Right ventricle myocardium superior (tissue), 1 donor: ENCODE measurements around the gene RPS13. TPM values are rescaled to one million over a fixed set of nuclear protein-coding genes. Genes with fewer than 3 reads are reported as not detected.
"Not testable (repeated sequence)": the region's sequence is repeated elsewhere in the genome, so short reads cannot be mapped to it uniquely, and the experiment has no call there.

Experiments
- ATAC-seq: fragments of 200-7000 bp; cut with Tn5 transposase; one replicate; pipeline ENCODE4 v1.9.1; 2020; ENCODE audit warnings: mild to moderate bottlenecking; ENCODE audit not compliant: poor library complexity
- DNase-seq: peaks from one replicate; pipeline ENCODE4 v3.0.0-alpha.2; 2020
- intact Hi-C: fragments of 100-400 bp; cut with DNase I; formaldehyde crosslinking; loops from one replicate; pipeline ENCODE4 v1.11.2; 2022
- long read RNA-seq: library from polyadenylated mRNA; unstranded; transcript quantifications from one replicate; pipeline ENCODE4 v2.0.0, GENCODE V29; 2021
- total RNA-seq: library from RNA; stranded (reverse); fragmentation: NEBNext Ultra II Directional; extraction: Animal tissue kit (Norgen Biotek cat#: 25700); gene quantifications from one replicate; pipeline ENCODE4 v1.2.1, GENCODE V29; 2021
- donor health status: DM: no; HTN: yes; CAD: no; lungs with severe emphysema.

The RPS13 gene
- total RNA-seq = 759 TPM
- long read RNA-seq, transcript RPS13-202 (6 exons, 646 nt) = major isoform, 368 of 377 reads
- long read RNA-seq, partial matches to known transcripts = 0 of 377 reads
- long read RNA-seq, other reads (novel, unspliced or antisense) = 2 of 377 reads

DNA sequence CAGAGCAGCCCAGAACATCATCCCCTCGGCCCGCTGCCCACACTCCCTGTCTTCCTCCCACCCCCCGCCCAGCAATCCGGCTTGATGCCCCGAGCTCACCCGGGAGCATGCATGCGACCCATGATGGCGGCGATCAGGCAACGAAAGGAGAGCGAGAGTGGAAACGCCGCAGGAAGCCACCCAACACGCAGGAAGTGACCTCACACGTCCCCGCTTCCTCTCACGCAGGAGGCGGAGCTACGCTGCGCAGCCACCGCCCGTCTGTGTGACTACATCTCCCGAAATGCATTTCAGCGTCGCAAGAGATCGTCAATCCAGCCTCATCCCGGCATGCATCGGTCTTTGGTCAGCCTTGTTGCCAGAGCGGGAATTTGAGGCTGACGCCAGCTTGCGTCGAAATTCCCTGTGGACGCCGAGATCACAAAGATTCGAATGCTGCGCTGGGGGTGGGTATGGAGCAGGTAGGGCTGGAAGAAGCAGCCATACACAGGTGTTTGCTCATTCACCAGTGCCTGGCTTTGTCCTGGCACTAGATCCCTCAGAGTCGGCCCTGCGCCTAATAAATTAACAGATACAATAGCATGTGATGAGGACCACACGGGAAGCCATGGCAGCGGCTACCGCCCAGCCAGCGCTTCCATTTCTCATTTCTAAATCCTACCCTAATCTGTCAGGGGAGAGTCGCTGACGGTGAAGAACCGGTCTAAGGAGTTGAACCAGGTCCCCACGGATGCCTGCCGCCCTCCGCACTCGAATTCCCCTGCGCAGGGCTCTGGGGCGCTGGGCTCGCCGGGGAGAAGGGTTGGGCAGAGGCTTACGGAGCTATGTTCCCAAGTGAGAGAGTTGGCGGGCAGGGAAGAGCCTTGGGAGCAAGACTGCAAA is at the start of gene RPS13:
Gene RPS13 (minus strand): TSS at position 148 of the 882 bp plus-strand sequence. CDS start 26 bp downstream, at position 122.
- ATAC-seq = peak; percentile 99
- DNase-seq = peak; percentile 98
- intact Hi-C loops = no loop called here

DNA sequence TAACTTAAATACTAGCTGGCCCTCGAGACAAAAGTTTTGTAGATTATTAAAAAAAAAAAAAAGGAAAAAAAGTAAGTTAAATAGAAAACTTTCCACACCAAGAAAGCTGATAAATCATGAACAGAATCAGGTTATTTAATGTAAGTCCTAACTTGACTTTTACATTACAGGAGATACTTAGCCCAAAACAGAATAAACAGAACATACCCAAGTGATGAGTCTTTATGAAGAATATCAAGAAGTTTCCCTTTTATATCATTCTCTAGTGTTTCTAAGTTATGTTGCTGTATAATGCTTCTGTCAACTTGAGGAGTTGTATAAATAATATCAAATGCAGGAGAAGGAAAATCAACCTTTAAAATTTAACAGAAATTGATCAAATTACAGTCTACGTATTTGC is 44.5 kb upstream of the RPS13 start:
- intact Hi-C loops = no loop called here
- DNase-seq (no peak), ATAC-seq (no peak)

DNA sequence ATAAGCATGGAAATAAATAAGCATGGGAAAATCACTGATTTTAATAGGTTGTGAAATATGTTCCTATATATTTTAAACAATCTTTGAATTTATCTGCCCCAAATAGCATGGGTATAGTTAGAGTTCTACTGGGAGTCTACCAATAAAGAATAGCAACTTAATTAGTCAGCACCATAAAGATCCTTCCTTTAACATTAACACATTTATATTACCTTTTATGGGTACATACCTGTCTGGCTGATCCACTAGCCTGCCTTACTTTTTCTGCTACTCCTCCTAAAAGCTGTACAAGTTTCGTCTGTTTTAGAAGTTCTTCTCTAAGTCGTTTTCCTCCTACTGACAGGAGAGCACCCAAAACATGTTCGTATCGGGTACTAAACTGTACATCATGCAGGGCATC is 39.8 kb upstream of the RPS13 start:
- DNase-seq (no peak), ATAC-seq (no peak)
- intact Hi-C loops = no loop called here

DNA sequence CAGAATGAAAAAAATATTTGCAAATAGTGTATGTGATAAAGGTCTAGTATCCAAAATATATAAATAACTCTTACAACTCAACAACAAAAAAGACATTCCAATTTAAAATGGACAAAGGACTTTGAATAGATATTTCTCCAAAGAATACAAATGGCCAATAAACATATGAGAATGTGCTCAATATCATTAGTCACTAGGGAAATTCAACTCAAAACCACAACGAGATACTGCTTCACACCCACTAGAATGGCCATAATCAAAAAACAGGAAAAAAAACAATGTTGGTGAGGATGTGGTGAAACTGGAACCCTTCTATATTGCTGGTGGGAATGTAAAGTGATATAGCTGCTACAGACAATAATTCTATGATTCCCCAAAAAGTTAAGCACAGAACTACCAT is 38.6 kb upstream of the RPS13 start:
- intact Hi-C loops = no loop called here
- ATAC-seq (no peak), DNase-seq (no peak)

DNA sequence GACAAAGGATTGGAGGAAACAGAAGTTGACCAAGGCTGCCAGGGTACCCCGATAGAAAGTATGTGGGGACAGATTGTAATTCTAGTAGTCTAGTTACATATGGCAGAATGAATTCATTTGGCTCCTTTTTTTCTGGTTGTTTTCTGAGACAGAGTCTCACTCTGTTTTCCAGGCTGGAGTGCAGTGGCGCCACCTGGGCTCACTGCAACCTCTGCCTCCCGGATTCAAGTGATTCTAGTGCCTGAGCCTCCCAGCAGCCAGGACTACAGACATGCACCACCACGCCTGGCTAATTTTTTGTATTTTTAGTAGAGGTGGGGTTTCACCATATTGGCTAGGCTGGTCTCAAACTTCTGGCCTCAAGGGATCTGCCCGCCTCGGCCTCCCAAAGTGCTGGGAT is 30.3 kb upstream of the RPS13 start:
- DNase-seq, intact Hi-C loops, ATAC-seq: not testable (repeated sequence)

GRCh38 chr11:17105404-17106040 is 28.1 kb upstream of the RPS13 start:
- ATAC-seq, intact Hi-C loops: not testable (repeated sequence)

DNA sequence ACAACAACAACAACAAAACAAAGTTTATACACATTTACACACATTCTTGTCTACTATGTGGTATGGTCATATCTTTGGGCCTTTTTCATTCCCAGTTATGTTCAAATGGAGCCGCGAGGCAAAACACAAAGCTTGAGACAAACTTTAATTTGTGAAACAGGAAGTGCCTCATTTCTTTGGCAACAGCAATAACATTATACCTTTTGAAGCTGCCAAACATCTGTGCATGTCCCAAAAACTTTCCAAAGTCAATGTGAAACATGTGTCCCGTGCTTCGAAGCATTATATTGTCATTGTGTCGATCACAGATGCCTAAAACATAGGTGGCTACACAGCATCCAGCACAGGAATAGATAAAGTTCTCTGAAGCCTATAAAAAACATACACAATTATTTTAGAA is 25.0 kb upstream of the RPS13 start:
- intact Hi-C loops = no loop called here
- no peak for ATAC-seq
- no peak for DNase-seq

More at GRCh38 chr11:17105404-17106040, 28.1 kb upstream of the RPS13 start:
- DNase-seq = not testable (repeated sequence)

DNA sequence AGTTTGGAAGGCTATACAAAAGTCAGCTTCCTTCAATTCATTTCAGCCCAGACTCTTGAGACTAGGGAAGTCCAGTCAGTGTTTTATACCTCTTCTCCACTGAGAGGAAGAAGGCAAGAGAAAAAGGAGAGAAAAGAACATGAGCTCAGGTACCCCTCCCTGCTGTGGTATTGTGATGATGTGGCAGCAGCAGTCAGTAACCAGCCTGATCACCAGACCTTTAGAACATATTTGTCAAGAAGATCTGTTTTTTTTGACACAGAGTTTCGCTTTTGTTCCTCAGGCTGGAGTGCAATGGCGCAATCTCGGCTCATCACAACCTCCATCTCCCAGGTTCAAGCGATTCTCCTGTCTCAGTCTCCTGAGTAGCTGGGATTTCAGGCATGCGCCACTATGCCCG is 21.2 kb upstream of the RPS13 start:
- ATAC-seq (no peak), DNase-seq (no peak)
- intact Hi-C loops = no loop called here

GRCh38 chr11:17098038-17098437 is 20.6 kb upstream of the RPS13 start:
- intact Hi-C loops = no loop called here
- DNase-seq = no peak
- ATAC-seq = peak; percentile 29

GRCh38 chr11:17085976-17086375 is 8.5 kb upstream of the RPS13 start:
- DNase-seq, intact Hi-C loops, ATAC-seq: not testable (repeated sequence)

- DNase-seq (no peak), ATAC-seq (peak; percentile 49)
- intact Hi-C loops = no loop called here
Measured at GRCh38 chr11:17077240-17077519, 287 bp downstream of the RPS13 start.

GRCh38 chr11:17076517-17077239 is 789 bp downstream of the RPS13 start:
- DNase-seq (no peak), ATAC-seq (no peak)
- intact Hi-C loops = no loop called here

- DNase-seq = no peak
- no peak for ATAC-seq
- intact Hi-C loops = no loop called here
Measured at GRCh38 chr11:17075506-17075905, 2.0 kb downstream of the RPS13 start.

- DNase-seq = no peak
- ATAC-seq = no peak
- intact Hi-C loops = no loop called here
Measured at GRCh38 chr11:17073370-17074027, 4.0 kb downstream of the RPS13 start.

- intact Hi-C loops = no loop called here
- DNase-seq = no peak
- no peak for ATAC-seq
Measured at GRCh38 chr11:17067417-17067816, 10.1 kb downstream of the RPS13 start.

- no peak for ATAC-seq
- intact Hi-C loops = no loop called here
- DNase-seq = no peak
Measured at GRCh38 chr11:17066691-17067090, 10.8 kb downstream of the RPS13 start.

GRCh38 chr11:17063171-17064002 is 14.1 kb downstream of the RPS13 start:
- ATAC-seq (peak; percentile 95), DNase-seq (peak; percentile 75)
- intact Hi-C loops = loop anchor here (2.0 to 5.0 kb wide), 2 partner anchors 117 to 276 kb away; no protein-coding TSS in a partner anchor

GRCh38 chr11:17051146-17051545 is 26.3 kb downstream of the RPS13 start:
- ATAC-seq, intact Hi-C loops, DNase-seq: not testable (repeated sequence)
